Osteoblast (primary cell): Measurements from ENCODE around the gene EIF2S2. TPM values are rescaled to one million over a fixed set of nuclear protein-coding genes. Genes with fewer than 3 reads are reported as not detected.

Experiments
- DNase-seq: peaks from one replicate; pipeline ENCODE4 v3.0.0; 2011; ENCODE audit warnings: low spot score, mixed read lengths; ENCODE audit not compliant: insufficient read length; ENCODE audit errors: missing footprints
- H2AFZ ChIP-seq: 2 replicates; pipeline ENCODE4 v1.6.0; 2011; ENCODE audit warnings: mild to moderate bottlenecking, low read length
- H3K27ac ChIP-seq: 2 replicates; pipeline ENCODE4 v1.5.1; 2011; ENCODE audit warnings: mild to moderate bottlenecking, low read depth, low read length, moderate library complexity
- H3K27me3 ChIP-seq: 2 replicates; pipeline ENCODE4 v1.6.0; 2012; ENCODE audit warnings: mild to moderate bottlenecking, control low read depth, inconsistent platforms, low read length, moderate library complexity; ENCODE audit not compliant: insufficient read depth
- H3K36me3 ChIP-seq: 2 replicates; pipeline ENCODE4 v1.5.1; 2011; ENCODE audit warnings: mild to moderate bottlenecking, low read length, control low read depth, moderate library complexity; ENCODE audit not compliant: insufficient read depth
- H3K4me1 ChIP-seq: 2 replicates; pipeline ENCODE4 v1.5.1; 2011; ENCODE audit warnings: mild to moderate bottlenecking, low read length, control low read depth, moderate library complexity; ENCODE audit not compliant: insufficient read depth
- H3K4me2 ChIP-seq: 2 replicates; pipeline ENCODE4 v1.6.0; 2011; ENCODE audit warnings: mild to moderate bottlenecking, low read length; ENCODE audit not compliant: insufficient read depth
- H3K4me3 ChIP-seq: fragments of 200-600 bp; sonication (generic); 3 replicates; pipeline ENCODE4 v1.5.1; 2012; ENCODE audit warnings: mild to moderate bottlenecking, low read length, inconsistent platforms; ENCODE audit not compliant: insufficient read depth
- H3K79me2 ChIP-seq: 2 replicates; pipeline ENCODE4 v1.6.0; 2012; ENCODE audit warnings: mild to moderate bottlenecking, low read length, control low read depth, inconsistent platforms; ENCODE audit not compliant: insufficient read depth
- H3K9me3 ChIP-seq: 2 replicates; pipeline ENCODE4 v1.5.1; 2011; ENCODE audit warnings: low read depth, low read length, control low read depth
- H4K20me1 ChIP-seq: 2 replicates; pipeline ENCODE4 v1.6.0; 2012; ENCODE audit warnings: mild to moderate bottlenecking, low read length, control low read depth; ENCODE audit not compliant: insufficient read depth
- CTCF ChIP-seq: IDR thresholded peaks from 2 replicates; pipeline ENCODE4 v1.5.1; 2011; ENCODE audit warnings: mild to moderate bottlenecking, low read depth, low read length, moderate library complexity; ENCODE audit errors: extremely low read depth
- total RNA-seq: library from RNA; depleted of rRNA; stranded (reverse); fragments of >200 nt; gene quantifications from 2 replicates; pipeline ENCODE4 v1.2.3, GENCODE V29; 2012

EIF2S2 gene
- total RNA-seq, 1 donor = 148 TPM

GRCh38 chr20:34047917-34048316 is 64.1 kb downstream of the EIF2S2 start:
- Histone ChIP-seq H3K36me3 (no peaks in the 10 kb centered on the region), H2AFZ (no peak overlapping the region), H3K4me3 (no peak overlapping the region), H4K20me1 (peaks cover 82% of the 10 kb centered on the region), H3K9me3 (no peaks in the 10 kb centered on the region), H3K4me1 (peaks cover 5% of the 10 kb centered on the region), H3K27ac (no peak overlapping the region), H3K4me2 (no peak overlapping the region), H3K79me2 (peaks cover 88% of the 10 kb centered on the region), H3K27me3 (no peaks in the 10 kb centered on the region)
- DNase-seq = no peak
- TF ChIP-seq CTCF = no peak

GRCh38 chr20:34047010-34047687 is 64.9 kb downstream of the EIF2S2 start:
- Histone ChIP-seq H3K36me3 (no peaks in the 10 kb centered on the region), H3K9me3 (no peaks in the 10 kb centered on the region), H3K4me1 (peaks cover 5% of the 10 kb centered on the region), H4K20me1 (peaks cover 82% of the 10 kb centered on the region), H2AFZ (no peak overlapping the region), H3K27me3 (no peaks in the 10 kb centered on the region), H3K4me2 (no peak overlapping the region), H3K4me3 (no peak overlapping the region), H3K79me2 (peaks cover 88% of the 10 kb centered on the region), H3K27ac (no peak overlapping the region)
- no peak for TF ChIP-seq CTCF
- no peak for DNase-seq

GRCh38 chr20:34045930-34046725 is 65.9 kb downstream of the EIF2S2 start:
- TF ChIP-seq CTCF = no peak
- no peak overlapping the region for H2AFZ ChIP-seq
- no peak overlapping the region for H3K4me2 ChIP-seq
- H3K4me1 ChIP-seq = peaks cover 5% of the 10 kb centered on the region
- no peaks in the 10 kb centered on the region for H3K9me3 ChIP-seq
- H3K27ac ChIP-seq = no peak overlapping the region
- peaks cover 78% of the 10 kb centered on the region for H4K20me1 ChIP-seq
- no peaks in the 10 kb centered on the region for H3K36me3 ChIP-seq
- DNase-seq = no peak
- H3K27me3 ChIP-seq = no peaks in the 10 kb centered on the region
- no peak overlapping the region for H3K4me3 ChIP-seq
- peaks cover 89% of the 10 kb centered on the region for H3K79me2 ChIP-seq

GRCh38 chr20:34045294-34045693 is 66.7 kb downstream of the EIF2S2 start:
- no peaks in the 10 kb centered on the region for H3K36me3 ChIP-seq
- H3K27ac ChIP-seq = no peak overlapping the region
- H3K4me2 ChIP-seq = no peak overlapping the region
- no peak for DNase-seq
- H3K79me2 ChIP-seq = peaks cover 90% of the 10 kb centered on the region
- H3K4me1 ChIP-seq = peaks cover 4% of the 10 kb centered on the region
- H3K4me3 ChIP-seq = no peak overlapping the region
- no peak for TF ChIP-seq CTCF
- H3K9me3 ChIP-seq = no peaks in the 10 kb centered on the region
- H4K20me1 ChIP-seq = peaks cover 76% of the 10 kb centered on the region
- H3K27me3 ChIP-seq = no peaks in the 10 kb centered on the region
- no peak overlapping the region for H2AFZ ChIP-seq
